GM21529 (cell line): ENCODE data around the gene LDOC1.
"Not testable (repeated sequence)": the region's sequence is repeated elsewhere in the genome, so short reads cannot be mapped to it uniquely, and the experiment has no call there.

Experiments used
- ATAC-seq: cut with Tn5 transposase; IDR thresholded peaks from one replicate; pipeline ENCODE4 v1.9.1; 2021; ENCODE audit not compliant: unreplicated experiment

LDOC1 gene

GRCh38 chrX:141176586-141177451, at the start of gene LDOC1:
Gene LDOC1, minus strand, starts transcription at chrX:141177129. Its CDS starts 108 bp downstream, at chrX:141177021.
- no peak for ATAC-seq

GRCh38 chrX:141221611-141222010, 44.7 kb upstream of the LDOC1 start:
- ATAC-seq, result no peak

GRCh38 chrX:141220342-141221008, 43.5 kb upstream of the LDOC1 start:
- no peak for ATAC-seq

GRCh38 chrX:141214196-141214595, 37.3 kb upstream of the LDOC1 start:
- ATAC-seq, result no peak

GRCh38 chrX:141201962-141202361, 25.0 kb upstream of the LDOC1 start:
- no peak for ATAC-seq

- not testable (repeated sequence) for ATAC-seq
Observed at GRCh38 chrX:141188573-141188972, 11.6 kb upstream of the LDOC1 start.

- ATAC-seq, result no peak
Observed at GRCh38 chrX:141185366-141185765, 8.4 kb upstream of the LDOC1 start.

GRCh38 chrX:141183000-141183399, 6.1 kb upstream of the LDOC1 start:
- no peak for ATAC-seq

- no peak for ATAC-seq
Observed at GRCh38 chrX:141180851-141181250, 3.9 kb upstream of the LDOC1 start.

GRCh38 chrX:141175786-141176185, 1.1 kb downstream of the LDOC1 start:
- no peak for ATAC-seq

GRCh38 chrX:141164406-141164805, 12.5 kb downstream of the LDOC1 start:
- ATAC-seq, result no peak

- ATAC-seq, result no peak
Observed at GRCh38 chrX:141158084-141158483, 18.8 kb downstream of the LDOC1 start.

- ATAC-seq, result not testable (repeated sequence)
Observed at GRCh38 chrX:141155231-141155630, 21.7 kb downstream of the LDOC1 start.

GRCh38 chrX:141142946-141143345, 34.0 kb downstream of the LDOC1 start:
- no peak for ATAC-seq

- no peak for ATAC-seq
Observed at GRCh38 chrX:141133272-141133671, 43.7 kb downstream of the LDOC1 start.

- no peak for ATAC-seq
Observed at GRCh38 chrX:141127146-141127545, 49.8 kb downstream of the LDOC1 start.
